ENCODE results near the gene DIAPH2.

GRCh38 chrX:96987228-96987627, 302.6 kb downstream of the DIAPH2 start:
- TF ChIP-seq CTCF (IDR thresholded peaks at IDR 0.05 in 4 of 5, conservative IDR thresholded peaks at IDR 0.05 in 1 of 5) (no peak), POLR2A (IDR thresholded peaks at IDR 0.05) (no peak)
